Vagina (tissue), 2 donors: Measurements from ENCODE around the gene MFAP3. TPM values are rescaled to one million over a fixed set of nuclear protein-coding genes. Genes with fewer than 3 reads are reported as not detected.

Experiments
- DNase-seq, 2 donors: peaks; one replicate each; pipeline ENCODE4 v3.0.0-alpha.2; 2017; ENCODE audit errors: extremely low spot score in 2 of 2
- H3K27ac ChIP-seq: fragments of 200-600 bp; sonication (generic); one replicate; pipeline ENCODE4 v1.5.1; 2019
- H3K27me3 ChIP-seq: fragments of 200-600 bp; sonication (generic); one replicate; pipeline ENCODE4 v1.5.1; 2019
- H3K36me3 ChIP-seq, 2 donors: fragments of 200-600 bp; sonication (generic); one replicate each; pipeline ENCODE4 v1.5.1; 2017 to 2019
- H3K4me1 ChIP-seq: fragments of 200-600 bp; sonication (generic); one replicate; pipeline ENCODE4 v1.5.1; 2019
- H3K4me3 ChIP-seq, 2 donors: fragments of 200-600 bp; sonication (generic); 1 replicate in 1 of 2; 2 replicates in 1 of 2; pipeline ENCODE4 v1.5.1; 2016 to 2019
- H3K9me3 ChIP-seq: fragments of 200-600 bp; sonication (generic); one replicate; pipeline ENCODE4 v1.5.1; 2019
- POLR2A ChIP-seq, 2 donors: fragments of 450-650 bp; IDR thresholded peaks; one replicate each; pipeline ENCODE4 v1.6.1; 2017; ENCODE audit warnings: antibody characterized with exemption in 2 of 2, mild to moderate bottlenecking in 2 of 2, moderate library complexity in 2 of 2
- POLR2AphosphoS5 ChIP-seq, 2 donors: sonication (generic); formaldehyde crosslinking; IDR thresholded peaks; one replicate each; pipeline ENCODE4 v1.9.0; 2017; ENCODE audit warnings: antibody characterized with exemption in 2 of 2, mild to moderate bottlenecking in 2 of 2, low read depth in 1 of 2; ENCODE audit not compliant: insufficient read depth in 1 of 2
- intact Hi-C: fragments of 100-400 bp; cut with DNase I; formaldehyde crosslinking; loops from one replicate; pipeline ENCODE4 v1.15.1; 2023
- total RNA-seq: library from RNA; depleted of rRNA; stranded (reverse); fragments of >200 nt; gene quantifications from one replicate; pipeline ENCODE4 v1.2.3, GENCODE V29; 2016
- TF ChIP-seq, protein P1 (sequence below), 3 experiments: fragments of 450-650 bp in 2 of 3; fragments of 200-600 bp in 1 of 3; sonication (generic) in 1 of 3; IDR thresholded peaks; one replicate each; pipeline ENCODE4 v1.5.1; 2017 to 2019; ENCODE audit warnings: antibody characterized with exemption in 3 of 3, mild to moderate bottlenecking in 2 of 3, moderate library complexity in 2 of 3

Gene MFAP3
- total RNA-seq, 1 donor from 2014 or later = 38.5 TPM

DNA sequence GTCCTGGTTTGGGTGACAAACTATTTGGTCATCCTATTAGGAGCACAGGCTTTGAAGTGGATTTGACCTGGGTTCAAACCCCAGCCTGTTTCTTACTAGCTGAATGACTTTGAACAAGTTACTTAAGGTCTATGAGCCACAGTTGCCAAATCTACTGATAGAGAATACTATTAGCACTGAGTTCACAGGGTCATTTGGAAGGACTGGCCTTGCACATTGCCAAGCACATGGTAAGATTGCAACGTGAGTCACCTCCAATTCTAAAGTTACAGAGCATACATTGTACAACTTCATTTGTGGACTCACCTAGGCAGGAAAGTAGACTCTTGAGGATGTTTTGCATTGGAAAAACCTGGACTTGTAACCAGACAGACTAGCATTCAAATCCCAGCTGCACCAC lies 38.9 kb downstream of the MFAP3 start:
- Histone ChIP-seq H3K4me1 (no peaks in the 10 kb centered on the region), H3K4me3 (no peak overlapping the region), H3K9me3 (no peaks in the 10 kb centered on the region), H3K27me3 (no peaks in the 10 kb centered on the region), H3K27ac (no peak overlapping the region), H3K36me3 (no peaks in the 10 kb centered on the region)
- no peak for DNase-seq
- intact Hi-C loops = no loop called here
- no peak for TF ChIP-seq POLR2AphosphoS5 (IDR thresholded peaks at IDR 0.05; ENCODE audit: insufficient read depth in 1 of 2, low read depth in 1 of 2)
- no peak for TF ChIP-seq POLR2A (IDR thresholded peaks at IDR 0.05)
- TF ChIP-seq, protein P1, sequence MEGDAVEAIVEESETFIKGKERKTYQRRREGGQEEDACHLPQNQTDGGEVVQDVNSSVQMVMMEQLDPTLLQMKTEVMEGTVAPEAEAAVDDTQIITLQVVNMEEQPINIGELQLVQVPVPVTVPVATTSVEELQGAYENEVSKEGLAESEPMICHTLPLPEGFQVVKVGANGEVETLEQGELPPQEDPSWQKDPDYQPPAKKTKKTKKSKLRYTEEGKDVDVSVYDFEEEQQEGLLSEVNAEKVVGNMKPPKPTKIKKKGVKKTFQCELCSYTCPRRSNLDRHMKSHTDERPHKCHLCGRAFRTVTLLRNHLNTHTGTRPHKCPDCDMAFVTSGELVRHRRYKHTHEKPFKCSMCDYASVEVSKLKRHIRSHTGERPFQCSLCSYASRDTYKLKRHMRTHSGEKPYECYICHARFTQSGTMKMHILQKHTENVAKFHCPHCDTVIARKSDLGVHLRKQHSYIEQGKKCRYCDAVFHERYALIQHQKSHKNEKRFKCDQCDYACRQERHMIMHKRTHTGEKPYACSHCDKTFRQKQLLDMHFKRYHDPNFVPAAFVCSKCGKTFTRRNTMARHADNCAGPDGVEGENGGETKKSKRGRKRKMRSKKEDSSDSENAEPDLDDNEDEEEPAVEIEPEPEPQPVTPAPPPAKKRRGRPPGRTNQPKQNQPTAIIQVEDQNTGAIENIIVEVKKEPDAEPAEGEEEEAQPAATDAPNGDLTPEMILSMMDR (IDR thresholded peaks at IDR 0.05) = no peak

DNA sequence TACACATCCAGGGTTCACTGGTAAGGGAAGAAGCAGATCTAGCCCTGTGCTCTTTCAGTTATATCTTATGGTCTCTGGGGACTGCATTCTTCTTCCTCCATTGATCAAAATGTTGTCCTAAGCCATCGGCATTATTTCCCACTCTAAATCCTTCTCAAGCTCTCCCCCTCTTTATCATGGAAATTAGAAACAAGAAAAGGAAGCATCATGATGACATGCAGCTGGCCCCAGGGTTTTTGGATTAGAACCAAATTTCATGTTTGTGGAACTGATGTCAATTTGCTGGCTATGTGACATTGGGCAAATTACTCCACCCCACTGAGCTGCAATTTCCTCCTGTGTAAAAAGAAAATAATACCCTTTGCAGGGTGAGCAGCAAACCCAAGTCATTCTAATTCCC lies 39.5 kb downstream of the MFAP3 start:
- no peaks in the 10 kb centered on the region for H3K36me3 ChIP-seq
- H3K27me3 ChIP-seq = no peaks in the 10 kb centered on the region
- H3K9me3 ChIP-seq = no peaks in the 10 kb centered on the region
- DNase-seq = no peak
- no peak overlapping the region for H3K4me3 ChIP-seq
- TF ChIP-seq, protein P1 (IDR thresholded peaks at IDR 0.05) = no peak
- TF ChIP-seq POLR2A (IDR thresholded peaks at IDR 0.05) (no peak), POLR2AphosphoS5 (IDR thresholded peaks at IDR 0.05; ENCODE audit: insufficient read depth in 1 of 2, low read depth in 1 of 2) (no peak)
- intact Hi-C loops = no loop called here
- H3K4me1 ChIP-seq = no peaks in the 10 kb centered on the region
- H3K27ac ChIP-seq = no peak overlapping the region

DNA sequence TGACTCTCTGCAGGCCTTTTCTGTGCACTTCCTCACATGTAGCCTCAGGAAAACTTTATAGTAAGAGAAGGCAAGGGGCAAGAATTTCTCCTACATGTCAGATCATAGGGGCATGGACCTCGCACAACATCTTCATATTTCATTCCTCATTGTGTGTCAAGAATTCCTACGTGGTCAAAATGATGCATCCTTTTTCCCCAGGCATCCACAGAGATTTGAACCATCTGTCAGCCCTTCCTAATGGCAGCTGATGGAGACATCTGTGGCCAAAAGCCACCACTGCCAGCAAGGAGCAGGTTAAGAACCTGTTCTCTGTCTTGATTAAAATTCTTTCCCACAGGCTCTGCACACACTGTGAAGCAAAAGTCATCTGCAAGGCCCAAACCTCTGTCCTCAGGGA lies 42.5 kb downstream of the MFAP3 start:
- Histone ChIP-seq H3K27ac (no peak overlapping the region), H3K36me3 (no peaks in the 10 kb centered on the region), H3K4me3 (no peak overlapping the region), H3K9me3 (no peaks in the 10 kb centered on the region), H3K4me1 (no peaks in the 10 kb centered on the region), H3K27me3 (no peaks in the 10 kb centered on the region)
- DNase-seq = no peak
- TF ChIP-seq POLR2AphosphoS5 (IDR thresholded peaks at IDR 0.05; ENCODE audit: insufficient read depth in 1 of 2, low read depth in 1 of 2) (no peak), POLR2A (IDR thresholded peaks at IDR 0.05) (no peak)
- TF ChIP-seq, protein P1 (IDR thresholded peaks at IDR 0.05) = no peak
- intact Hi-C loops = loop anchor here (5.0 kb wide), 1 partner anchor 96 kb away; no protein-coding TSS in a partner anchor

DNA sequence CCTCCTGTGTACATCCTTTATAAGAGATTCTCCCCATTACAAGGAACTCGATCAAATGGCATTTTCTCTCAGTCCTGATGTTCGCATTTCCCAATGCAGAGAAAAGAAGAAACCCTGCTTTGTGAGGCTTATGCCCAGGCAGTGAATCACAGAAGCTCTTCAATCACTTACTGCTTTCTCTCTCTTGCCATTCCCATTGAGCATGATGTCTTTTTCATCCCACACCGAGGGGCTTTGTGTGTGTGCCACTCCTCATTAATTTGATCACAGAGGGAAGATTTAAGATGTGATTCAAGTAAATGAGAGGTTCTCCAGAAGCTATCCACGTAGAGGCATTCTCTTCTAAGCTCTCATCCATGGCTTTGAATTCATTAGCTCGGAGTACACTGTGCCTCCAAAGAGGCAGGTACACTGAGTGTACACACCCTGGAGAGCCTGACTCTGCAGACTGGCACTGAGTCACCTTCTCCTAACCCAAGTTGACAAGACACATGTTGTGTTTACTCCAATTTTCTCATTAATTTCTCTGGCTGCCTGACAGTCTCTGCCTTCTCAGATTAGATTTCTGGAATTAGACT lies 45.4 kb downstream of the MFAP3 start:
- Histone ChIP-seq H3K27ac (no peak overlapping the region), H3K4me1 (no peaks in the 10 kb centered on the region), H3K9me3 (no peaks in the 10 kb centered on the region), H3K27me3 (no peaks in the 10 kb centered on the region), H3K4me3 (no peak overlapping the region), H3K36me3 (no peaks in the 10 kb centered on the region)
- intact Hi-C loops = loop anchor here (5.0 kb wide), 1 partner anchor 93 kb away; no protein-coding TSS in a partner anchor
- TF ChIP-seq POLR2A (IDR thresholded peaks at IDR 0.05) (no peak), POLR2AphosphoS5 (IDR thresholded peaks at IDR 0.05; ENCODE audit: insufficient read depth in 1 of 2, low read depth in 1 of 2) (no peak)
- TF ChIP-seq, protein P1 (IDR thresholded peaks at IDR 0.05) = no peak
- DNase-seq = no peak

DNA sequence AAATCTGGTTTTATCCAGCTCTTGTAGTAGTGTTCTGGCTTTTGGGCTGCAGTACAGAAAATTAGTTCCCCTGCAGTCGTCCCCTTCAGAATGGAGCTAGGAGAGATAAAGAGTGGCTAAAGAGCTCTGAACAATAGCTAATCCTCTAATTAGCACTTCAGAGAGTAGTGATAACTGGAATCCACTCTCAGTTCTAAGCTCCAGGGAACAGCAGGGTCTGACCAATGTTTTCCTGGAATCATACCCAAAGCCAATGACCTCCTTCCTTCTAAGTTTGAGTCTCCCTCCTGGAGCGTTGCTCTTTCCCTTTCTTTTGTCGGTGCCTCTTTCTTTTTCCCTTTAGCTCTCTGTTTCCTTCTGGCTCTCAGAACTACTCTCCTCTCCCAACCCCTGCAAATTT lies 47.4 kb downstream of the MFAP3 start:
- DNase-seq = no peak
- intact Hi-C loops = no loop called here
- no peak overlapping the region for H3K27ac ChIP-seq
- no peaks in the 10 kb centered on the region for H3K36me3 ChIP-seq
- H3K9me3 ChIP-seq = no peaks in the 10 kb centered on the region
- no peaks in the 10 kb centered on the region for H3K27me3 ChIP-seq
- no peaks in the 10 kb centered on the region for H3K4me1 ChIP-seq
- no peak overlapping the region for H3K4me3 ChIP-seq
- TF ChIP-seq POLR2AphosphoS5 (IDR thresholded peaks at IDR 0.05; ENCODE audit: insufficient read depth in 1 of 2, low read depth in 1 of 2) (no peak), POLR2A (IDR thresholded peaks at IDR 0.05) (no peak)
- TF ChIP-seq, protein P1 (IDR thresholded peaks at IDR 0.05) = no peak
